ENCODE data around the gene TRAF2.

Gene TRAF2

GRCh38 chr9:136913701-136914438 lies 27.6 kb downstream of the TRAF2 start:
- DNase-seq (ENCODE audit: low read depth): no peak

GRCh38 chr9:136915632-136916329 lies 29.5 kb downstream of the TRAF2 start:
- DNase-seq (ENCODE audit: low read depth): no peak

GRCh38 chr9:136916330-136917184 lies 30.2 kb downstream of the TRAF2 start:
- DNase-seq (ENCODE audit: low read depth): no peak

- no peak for DNase-seq (ENCODE audit: low read depth)
These were observed 31.6 kb downstream of the TRAF2 start for GRCh38 chr9:136917902-136918301.

- no peak for DNase-seq (ENCODE audit: low read depth)
These were observed 33.8 kb downstream of the TRAF2 start for GRCh38 chr9:136920069-136920468.

- DNase-seq (ENCODE audit: low read depth): no peak
These were observed 34.5 kb downstream of the TRAF2 start for GRCh38 chr9:136920734-136921231.

- DNase-seq (ENCODE audit: low read depth): no peak
These were observed 35.0 kb downstream of the TRAF2 start for GRCh38 chr9:136921307-136921706.

- DNase-seq (ENCODE audit: low read depth): no peak
These were observed 35.4 kb downstream of the TRAF2 start for GRCh38 chr9:136921718-136922117.

GRCh38 chr9:136922540-136922939 lies 36.2 kb downstream of the TRAF2 start:
- DNase-seq (ENCODE audit: low read depth): no peak

- no peak for DNase-seq (ENCODE audit: low read depth)
These were observed 37.6 kb downstream of the TRAF2 start for GRCh38 chr9:136923881-136924280.

- no peak for DNase-seq (ENCODE audit: low read depth)
These were observed 39.3 kb downstream of the TRAF2 start for GRCh38 chr9:136925414-136926153.

GRCh38 chr9:136926154-136926704 lies 39.9 kb downstream of the TRAF2 start:
- no peak for DNase-seq (ENCODE audit: low read depth)

GRCh38 chr9:136926749-136927148 lies 40.4 kb downstream of the TRAF2 start:
- DNase-seq (ENCODE audit: low read depth): no peak

- DNase-seq (ENCODE audit: low read depth): no peak
These were observed 41.3 kb downstream of the TRAF2 start for GRCh38 chr9:136927343-136928271.

GRCh38 chr9:136928591-136928990 lies 42.3 kb downstream of the TRAF2 start:
- no peak for DNase-seq (ENCODE audit: low read depth)

GRCh38 chr9:136930014-136930413 lies 43.7 kb downstream of the TRAF2 start:
- no peak for DNase-seq (ENCODE audit: low read depth)

- DNase-seq (ENCODE audit: low read depth): no peak
These were observed 45.4 kb downstream of the TRAF2 start for GRCh38 chr9:136931611-136932130.

- no peak for DNase-seq (ENCODE audit: low read depth)
These were observed 48.0 kb downstream of the TRAF2 start for GRCh38 chr9:136934277-136934676.

- DNase-seq (ENCODE audit: low read depth): no peak
These were observed 49.3 kb downstream of the TRAF2 start for GRCh38 chr9:136935651-136936050.

GRCh38 chr9:136936645-136937170 lies 50.4 kb downstream of the TRAF2 start:
- no peak for DNase-seq (ENCODE audit: low read depth)
